VCaP (cell line): ENCODE data around the gene PCDH1.

Experiments
- H3K27ac ChIP-seq: fragments of 450-650 bp; 2 replicates; pipeline ENCODE4 v1.5.1; 2017
- CTCF ChIP-seq: fragments of 450-650 bp; conservative IDR thresholded peaks from 2 replicates; pipeline ENCODE4 v1.5.1; 2017; ENCODE audit warnings: mild to moderate bottlenecking, moderate library complexity

The PCDH1 gene

GRCh38 chr5:141815796-141816180 lies 62.4 kb downstream of the PCDH1 start:
- no peak overlapping the region for H3K27ac ChIP-seq
- no peak for TF ChIP-seq CTCF

- no peak for TF ChIP-seq CTCF
- no peak overlapping the region for H3K27ac ChIP-seq
These were observed 63.0 kb downstream of the PCDH1 start for GRCh38 chr5:141815051-141815795.

- H3K27ac ChIP-seq, result peak overlapping the region; percentile 19; the same call in 1 of the 2 replicates
- TF ChIP-seq CTCF, result peak; percentile 75
These were observed 63.9 kb downstream of the PCDH1 start for GRCh38 chr5:141814064-141814964.

GRCh38 chr5:141812512-141812911 lies 65.7 kb downstream of the PCDH1 start:
- no peak overlapping the region for H3K27ac ChIP-seq
- TF ChIP-seq CTCF, result no peak

GRCh38 chr5:141811287-141812155 lies 66.7 kb downstream of the PCDH1 start:
- no peak overlapping the region for H3K27ac ChIP-seq
- TF ChIP-seq CTCF, result peak; percentile 58

GRCh38 chr5:141810702-141811101 lies 67.5 kb downstream of the PCDH1 start:
- TF ChIP-seq CTCF, result no peak
- peak overlapping the region; percentile 70; the same call in 1 of the 2 replicates for H3K27ac ChIP-seq
